HG03095 (cell line): ENCODE measurements around the gene SDHAF4.
"Not testable (repeated sequence)": the region's sequence is repeated elsewhere in the genome, so short reads cannot be mapped to it uniquely, and the experiment has no call there.

Experiments
- ATAC-seq: cut with Tn5 transposase; IDR thresholded peaks from one replicate; pipeline ENCODE4 v1.9.1; 2021; ENCODE audit warnings: moderate library complexity; ENCODE audit not compliant: unreplicated experiment

SDHAF4 gene

DNA sequence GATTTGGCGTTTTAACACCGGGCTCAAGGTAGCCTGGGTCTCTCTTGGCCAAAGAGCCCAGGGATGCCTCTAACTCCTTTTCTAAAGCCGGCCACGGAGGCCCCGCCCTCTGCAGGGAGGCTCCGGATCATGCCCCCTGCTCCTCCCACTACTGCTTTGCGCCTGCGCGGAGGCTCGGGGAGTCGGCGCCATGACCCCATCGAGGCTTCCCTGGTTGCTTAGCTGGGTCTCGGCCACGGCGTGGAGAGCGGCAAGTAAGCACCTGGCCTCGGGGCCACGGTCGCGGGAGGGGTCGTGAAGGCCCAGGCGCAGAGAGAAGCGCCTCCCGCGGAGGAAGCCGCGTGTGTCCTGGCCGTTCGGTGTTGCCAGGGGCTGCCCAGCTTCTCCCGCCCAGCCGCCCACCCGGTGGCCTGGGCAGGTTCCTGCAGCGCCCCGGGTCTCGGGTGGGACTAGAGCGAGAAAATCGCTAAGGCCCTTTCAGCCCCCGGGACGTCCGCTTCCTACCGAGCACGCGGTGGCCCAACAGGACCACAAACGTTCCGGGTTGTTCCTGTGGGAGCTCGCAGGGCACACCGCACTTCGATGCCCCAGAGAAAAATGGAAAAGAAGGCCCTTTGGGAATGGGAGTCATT lies at the start of gene SDHAF4:
Gene SDHAF4 (plus strand): TSS at position 180 of the 632 bp plus-strand sequence. CDS start 11 bp downstream, at position 191.
- ATAC-seq = peak; percentile 99

DNA sequence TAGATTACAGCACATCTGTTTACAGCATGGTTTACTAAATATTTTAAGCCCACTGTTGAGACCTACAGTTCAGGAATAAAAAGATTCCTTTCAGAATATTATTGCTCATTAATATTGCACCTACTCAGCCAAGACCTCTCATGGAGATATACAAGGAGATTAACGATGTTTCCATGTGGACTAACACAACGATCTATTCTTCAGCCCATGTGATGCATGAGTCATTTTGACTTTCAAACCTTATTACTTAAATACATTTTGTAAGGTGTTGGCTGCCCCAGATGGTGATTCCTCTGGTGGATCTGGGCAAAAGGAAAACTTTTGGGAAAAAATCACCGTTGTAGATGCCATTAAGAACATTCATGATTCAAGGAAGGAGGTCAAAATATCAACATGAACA lies 48.0 kb upstream of the SDHAF4 start:
- ATAC-seq = no peak

DNA sequence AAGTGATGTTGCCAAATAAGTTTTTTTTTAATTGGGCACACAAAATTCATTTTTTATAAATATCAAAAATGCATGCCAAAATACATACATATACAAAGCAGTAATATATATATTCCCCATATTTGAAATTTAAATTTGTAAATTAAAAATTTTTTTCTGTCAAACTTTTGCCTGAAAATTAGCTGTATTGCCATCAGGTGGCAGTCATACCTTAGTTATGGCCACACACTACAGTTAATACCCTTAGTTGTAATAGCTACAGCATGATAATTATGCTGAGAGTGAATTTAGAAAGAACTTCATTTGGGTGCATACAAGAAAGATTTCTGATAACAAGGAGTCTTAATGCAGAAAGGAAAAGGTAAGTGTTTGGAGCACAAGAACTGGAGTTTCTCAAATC lies 46.2 kb upstream of the SDHAF4 start:
- no peak for ATAC-seq

DNA sequence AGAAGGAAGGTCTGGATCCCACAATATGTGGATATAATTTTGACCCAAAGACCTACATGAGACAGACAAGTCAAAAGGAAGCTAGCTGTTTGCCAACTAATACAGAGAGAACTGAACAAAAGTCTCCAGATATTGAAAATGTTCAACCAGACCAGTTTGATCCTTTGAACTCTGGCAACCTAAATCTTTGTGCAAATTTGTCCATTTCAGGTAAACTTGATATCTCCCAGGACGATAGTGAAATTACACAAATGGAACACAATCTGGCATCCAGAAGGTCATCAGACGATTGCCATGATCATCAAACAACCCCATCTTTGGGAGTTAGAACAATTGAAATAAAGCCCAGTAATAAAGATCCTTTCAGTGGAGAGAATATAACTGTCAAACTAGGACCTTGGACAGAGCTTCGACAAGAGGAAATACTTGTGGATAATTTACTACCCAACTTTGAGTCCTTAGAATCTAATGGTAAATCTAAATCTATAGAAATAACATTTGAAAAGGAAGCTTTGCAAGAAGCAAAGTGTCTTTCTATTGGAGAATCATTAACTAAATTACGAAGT lies 41.9 kb upstream of the SDHAF4 start:
- no peak for ATAC-seq

DNA sequence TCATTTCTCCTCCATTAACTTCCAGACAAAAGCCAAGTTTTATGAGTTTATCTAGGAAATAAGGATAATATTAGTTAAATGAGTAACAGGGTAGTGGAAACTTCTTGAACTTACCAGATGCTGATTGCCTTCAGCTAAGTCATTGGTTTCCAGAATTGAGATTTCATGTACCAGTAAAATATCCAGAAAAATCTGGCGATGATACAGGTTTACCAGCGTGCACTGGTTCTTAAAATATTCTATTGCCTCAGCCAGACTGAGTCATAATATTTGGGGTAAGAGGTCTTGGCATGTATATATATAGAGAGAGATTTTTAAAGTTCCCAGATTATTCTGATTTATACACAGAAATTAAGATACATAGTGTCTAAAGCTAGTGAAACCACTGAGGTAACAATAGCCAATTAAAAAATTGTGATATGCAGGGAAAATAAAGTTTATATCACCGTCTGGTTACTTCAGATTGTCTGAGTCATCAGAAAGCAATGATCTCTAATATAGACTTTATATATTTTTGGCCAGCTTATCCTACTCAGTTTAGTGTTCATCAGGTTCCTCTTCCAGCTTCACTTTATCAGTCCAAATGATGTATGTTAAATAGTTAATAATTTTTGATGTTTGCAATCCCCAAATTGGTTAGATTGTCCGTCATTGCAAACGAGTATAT lies 39.5 kb upstream of the SDHAF4 start:
- ATAC-seq = no peak

DNA sequence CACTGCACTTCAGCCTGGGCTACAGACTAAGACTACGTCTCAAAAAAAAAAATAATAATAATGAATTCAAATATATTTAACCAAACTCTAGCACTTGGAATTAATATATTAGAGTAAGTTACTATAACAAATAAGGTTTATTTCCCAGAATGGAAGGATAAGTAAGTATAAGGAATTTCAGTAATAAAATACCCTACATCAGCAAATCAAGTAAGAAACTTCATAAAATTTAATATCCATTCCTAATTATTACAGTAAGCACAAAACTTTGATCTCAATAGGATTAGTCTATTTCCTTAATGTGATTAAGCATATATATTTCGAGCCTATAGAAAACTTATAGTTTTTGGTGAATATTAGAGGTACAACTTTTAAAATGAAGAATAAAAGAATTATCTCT lies 36.7 kb upstream of the SDHAF4 start:
- ATAC-seq = no peak

DNA sequence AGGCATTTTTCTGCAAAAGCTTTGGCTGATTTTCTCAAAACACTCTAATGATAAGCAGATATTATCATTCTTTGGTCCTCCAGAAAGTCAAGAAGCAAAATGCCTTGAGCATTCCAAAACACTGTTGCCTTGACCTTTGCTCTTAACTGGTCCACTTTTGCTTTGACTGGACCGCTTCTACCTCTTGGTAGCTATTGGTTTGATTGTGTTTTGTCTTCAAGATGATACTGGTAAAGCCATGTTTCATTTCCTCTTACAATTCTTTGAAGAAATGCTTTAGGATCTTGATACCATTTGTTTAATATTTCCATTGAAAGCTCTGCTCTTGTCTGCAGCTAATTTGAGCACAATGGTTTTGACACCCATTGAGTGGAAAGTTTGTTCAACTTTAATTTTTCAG lies 35.6 kb upstream of the SDHAF4 start:
- no peak for ATAC-seq

DNA sequence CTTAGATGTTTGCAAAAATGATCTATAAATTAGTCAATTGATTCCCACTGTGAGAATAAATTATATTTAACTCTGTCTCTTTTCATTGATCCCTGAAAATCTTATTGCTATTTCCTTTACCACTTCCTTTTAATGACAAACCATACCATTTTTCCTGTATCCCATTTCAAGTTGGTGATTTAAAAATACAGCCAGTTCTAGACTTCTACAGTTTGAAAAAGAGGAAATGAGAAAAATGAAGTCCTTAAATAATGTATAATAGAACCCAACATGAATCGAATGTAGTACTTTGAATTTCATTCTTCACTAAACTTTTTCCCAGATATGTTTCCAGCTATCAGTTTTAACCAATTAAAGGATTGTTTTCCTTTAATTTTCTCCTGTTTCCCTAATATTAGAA lies 29.5 kb upstream of the SDHAF4 start:
- ATAC-seq = no peak

DNA sequence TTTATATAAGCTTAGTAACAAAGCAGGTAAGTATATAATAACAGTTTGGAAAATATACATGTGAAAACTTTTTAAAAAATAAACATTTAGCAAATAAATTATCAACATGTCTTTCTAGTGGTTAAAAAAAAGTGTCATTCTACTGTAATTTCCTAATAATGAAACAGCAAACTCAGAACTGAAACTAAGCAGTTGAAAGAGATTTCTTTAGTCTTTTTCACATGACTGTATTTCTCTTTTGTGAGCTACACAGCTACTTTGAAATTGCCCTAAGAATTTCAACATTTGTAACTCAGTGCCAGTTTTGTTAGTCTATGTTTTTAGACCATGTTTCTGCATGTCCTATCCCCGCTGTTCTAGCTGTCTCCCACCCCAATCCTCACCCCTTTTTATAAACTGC lies 28.4 kb upstream of the SDHAF4 start:
- ATAC-seq = peak; percentile 83

DNA sequence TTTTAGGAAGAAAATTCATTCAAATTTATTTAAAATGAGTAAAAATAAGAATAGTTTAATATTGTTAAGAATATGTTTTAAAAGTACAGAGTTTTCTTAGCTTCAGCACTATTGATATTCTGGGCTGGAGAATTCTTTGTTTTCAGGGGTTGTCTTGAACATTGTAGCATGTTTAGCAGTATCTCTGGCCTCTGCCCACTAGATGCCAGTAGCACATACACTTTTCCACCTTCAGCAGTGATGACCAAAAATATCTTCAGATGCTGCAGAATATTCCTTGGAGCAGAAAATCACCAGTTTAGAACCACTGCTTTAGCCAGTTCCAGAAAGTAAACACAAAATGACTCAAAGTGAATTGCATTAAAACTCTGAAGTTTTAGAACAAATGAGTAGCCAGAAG lies 19.4 kb upstream of the SDHAF4 start:
- no peak for ATAC-seq

DNA sequence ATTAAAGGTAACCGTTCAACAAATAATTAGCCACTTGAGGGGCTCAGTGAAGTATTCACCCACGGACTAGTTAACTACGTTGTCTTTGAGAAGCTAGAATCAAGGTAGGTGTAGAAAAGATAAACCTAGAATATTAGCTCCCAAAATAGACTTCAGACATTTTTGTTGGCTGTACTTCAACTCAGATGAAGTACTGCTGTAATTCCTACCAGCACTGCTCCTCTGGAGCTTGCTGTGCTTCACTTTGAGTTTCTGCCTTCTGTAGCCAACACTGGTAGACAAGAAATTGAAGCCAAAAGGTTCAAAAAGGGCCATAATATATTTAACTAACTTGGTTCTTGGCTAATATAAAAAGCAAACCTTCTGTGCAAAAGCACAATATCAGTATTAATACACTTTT lies 18.8 kb upstream of the SDHAF4 start:
- no peak for ATAC-seq

DNA sequence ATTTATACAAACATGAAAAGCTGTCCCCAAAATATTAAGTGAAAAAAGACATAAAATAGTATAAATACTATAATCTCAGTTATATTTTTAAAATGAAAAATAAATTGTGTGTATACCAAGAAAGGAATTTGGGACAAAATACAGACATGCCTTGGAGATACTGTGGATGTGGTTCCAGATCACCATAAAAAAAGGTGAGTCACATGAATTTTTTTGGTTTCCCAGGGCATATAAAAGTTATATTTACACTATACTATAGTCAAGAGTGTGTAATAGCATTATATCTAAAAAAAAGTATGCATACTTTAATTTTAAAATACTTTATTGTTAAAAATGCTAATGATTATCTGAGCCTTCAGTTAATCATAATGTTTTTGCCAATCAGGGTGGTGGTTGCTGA lies 17.4 kb upstream of the SDHAF4 start:
- no peak for ATAC-seq

DNA sequence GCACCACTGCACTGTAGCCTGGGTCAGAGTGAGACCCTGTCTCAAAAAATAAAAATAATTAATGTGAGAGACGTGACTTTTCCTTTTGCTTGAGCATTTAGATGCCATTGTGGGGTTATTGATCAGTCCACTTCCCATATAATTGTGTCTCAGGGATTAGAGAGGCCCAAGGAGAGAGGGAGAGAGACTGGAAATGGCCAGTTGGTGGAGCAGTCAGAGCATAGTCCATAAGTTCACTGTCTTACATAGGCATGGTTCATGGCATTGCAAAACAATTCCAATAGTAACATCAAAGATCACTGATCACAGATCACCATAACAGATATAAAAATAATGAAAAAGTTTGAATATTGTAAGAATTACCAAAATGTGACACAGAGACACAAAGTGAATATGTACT lies 15.2 kb upstream of the SDHAF4 start:
- ATAC-seq = no peak

DNA sequence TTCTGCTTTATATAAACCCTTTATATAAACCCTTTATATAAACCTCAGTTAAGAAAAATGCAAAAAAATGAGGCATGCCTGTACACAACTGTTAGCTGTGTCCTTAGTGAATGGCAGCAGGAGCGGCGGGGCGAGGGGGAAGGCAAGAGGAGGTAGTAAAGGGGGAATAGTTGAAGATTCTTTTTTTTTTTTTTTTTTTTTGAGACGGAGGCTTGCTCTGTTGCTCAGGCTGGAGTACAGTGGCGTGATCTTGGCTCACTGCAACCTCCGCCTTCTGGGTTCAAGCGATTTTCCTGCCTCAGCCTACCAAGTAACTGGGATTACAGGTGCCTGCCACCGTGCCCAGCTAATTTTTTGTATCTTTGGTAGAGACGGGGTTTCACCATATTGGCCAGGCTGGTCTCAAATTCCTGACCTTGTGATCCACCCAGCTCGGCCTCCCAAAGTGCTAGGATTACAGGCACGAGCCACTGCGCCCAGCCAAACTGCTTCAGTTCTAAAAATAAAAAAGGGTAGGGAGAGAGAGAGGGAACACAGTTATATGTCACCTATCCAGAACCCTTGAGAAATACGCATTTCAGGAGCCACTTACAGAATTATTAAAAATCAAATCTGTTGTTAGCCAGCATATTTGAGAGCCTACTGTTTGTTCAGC lies 14.3 kb upstream of the SDHAF4 start:
- not testable (repeated sequence) for ATAC-seq

DNA sequence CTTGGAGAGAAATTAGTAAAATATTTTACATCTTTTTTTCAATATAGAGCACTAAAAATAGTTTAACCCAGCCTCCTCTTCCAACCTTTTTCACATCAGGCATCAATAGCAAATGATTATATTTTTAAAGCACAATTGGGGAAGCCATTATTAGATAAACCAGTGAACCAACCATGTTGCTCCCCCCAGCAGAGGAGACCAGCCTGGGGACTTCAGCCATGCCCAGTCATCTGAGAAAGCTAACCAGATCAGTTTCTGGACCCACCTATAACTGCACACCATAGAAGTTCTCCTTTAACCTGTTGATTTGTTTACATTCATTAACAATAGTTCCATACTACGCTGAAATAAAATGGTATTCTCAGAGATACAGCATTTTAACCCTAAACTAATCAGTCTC lies 13.8 kb upstream of the SDHAF4 start:
- no peak for ATAC-seq

DNA sequence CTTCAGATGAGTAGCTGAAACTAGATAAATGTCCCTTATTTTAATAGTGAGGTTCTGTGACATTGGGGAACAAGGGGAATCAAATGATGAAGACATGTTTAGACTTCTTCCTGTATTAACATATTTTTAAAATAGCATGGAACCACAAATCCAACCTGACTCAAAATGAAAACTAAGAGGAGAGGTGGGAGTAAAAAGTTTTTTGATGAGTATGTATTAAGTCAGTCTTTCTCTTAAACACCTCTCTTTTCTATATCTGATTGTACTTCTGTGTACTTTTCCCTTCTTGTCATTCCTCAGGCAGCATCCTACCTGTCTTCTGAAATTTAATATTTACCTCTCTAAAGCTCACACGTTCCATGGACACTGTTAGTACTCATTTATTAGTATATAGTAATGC lies 8.7 kb upstream of the SDHAF4 start:
- ATAC-seq = no peak

DNA sequence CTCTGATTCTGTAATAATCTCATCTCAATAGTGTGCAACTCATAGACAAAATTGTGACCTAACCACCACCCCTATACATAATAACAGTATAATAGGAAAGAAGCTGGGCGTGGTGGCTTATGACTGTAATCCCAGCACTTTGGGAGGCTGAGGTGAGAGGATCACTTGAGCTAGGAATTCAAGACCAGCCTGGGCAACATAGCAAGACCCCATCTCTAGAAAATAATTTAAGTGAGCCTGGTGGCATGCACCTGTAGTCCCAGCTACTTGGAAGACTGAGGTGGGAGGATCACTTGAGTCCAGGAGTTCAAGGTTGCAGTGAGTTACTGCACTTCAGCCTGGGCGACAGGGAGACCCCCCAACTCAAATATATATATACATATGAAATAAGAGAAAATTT lies 4.3 kb upstream of the SDHAF4 start:
- not testable (repeated sequence) for ATAC-seq

DNA sequence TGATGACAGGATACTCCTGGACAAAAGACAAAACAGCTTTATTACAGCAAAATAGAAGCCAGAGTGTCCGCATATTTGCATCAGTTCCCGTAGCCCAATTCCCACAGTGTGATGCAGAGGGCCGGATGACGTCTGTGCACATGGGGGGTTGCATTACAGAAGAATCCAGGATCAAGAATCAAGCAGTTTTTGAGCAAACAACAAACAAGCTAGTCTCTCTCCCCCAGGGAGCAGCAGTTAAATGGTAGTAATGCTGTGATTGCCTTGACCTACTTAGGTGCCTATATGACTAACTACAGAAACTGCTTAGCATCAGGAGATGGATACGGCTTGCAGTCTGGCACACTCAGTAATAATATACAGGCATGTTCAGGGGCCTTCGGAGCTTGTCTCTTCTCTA lies 3.2 kb upstream of the SDHAF4 start:
- no peak for ATAC-seq

DNA sequence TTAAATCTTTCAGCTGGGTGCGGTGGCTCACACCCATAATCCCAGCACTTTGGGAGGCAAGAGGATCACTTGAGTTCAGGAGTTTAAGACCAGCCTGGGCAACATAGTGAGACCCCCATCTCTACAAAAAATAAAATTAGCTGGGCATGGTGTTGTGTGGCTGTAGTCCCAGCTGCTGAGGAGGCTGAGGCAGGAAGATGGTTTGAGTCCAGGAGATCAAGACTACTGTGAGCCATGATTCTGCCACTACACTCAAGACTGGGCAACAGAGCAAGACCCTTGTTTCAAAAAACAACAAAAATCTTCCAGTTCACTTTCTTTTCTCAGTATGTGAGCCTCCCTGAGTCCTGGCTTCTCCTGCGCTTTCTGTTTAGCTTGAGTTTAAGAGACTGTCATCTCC lies 7.9 kb downstream of the SDHAF4 start:
- no peak for ATAC-seq

DNA sequence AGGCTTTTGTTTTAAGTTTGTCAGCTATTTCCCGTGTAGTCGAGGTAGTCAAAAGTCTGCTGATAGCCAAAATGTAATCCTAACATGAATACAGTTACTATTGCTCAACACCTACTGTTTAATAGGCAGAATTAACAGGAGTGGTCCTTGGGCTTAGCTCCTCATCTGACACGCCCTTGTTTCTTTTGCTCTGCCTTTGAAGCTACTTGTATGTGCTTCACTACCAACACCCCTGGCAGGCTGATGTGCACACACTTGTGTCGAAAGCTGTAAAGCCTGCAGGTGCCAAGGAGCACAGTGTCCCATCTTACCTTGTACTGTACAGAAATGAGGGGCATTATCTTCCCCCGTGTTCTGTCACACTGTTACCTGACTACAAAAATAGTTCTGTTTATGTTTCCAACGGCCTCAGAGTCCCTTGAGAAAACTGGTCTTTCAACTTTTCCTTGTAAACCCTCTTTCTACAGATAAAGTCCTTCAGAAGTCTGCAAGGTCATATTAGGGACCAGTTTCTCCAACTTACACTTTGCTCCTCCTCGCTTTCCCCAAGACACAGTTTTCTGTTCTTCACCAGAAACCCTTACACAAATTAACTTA lies 9.3 kb downstream of the SDHAF4 start:
- ATAC-seq = no peak

DNA sequence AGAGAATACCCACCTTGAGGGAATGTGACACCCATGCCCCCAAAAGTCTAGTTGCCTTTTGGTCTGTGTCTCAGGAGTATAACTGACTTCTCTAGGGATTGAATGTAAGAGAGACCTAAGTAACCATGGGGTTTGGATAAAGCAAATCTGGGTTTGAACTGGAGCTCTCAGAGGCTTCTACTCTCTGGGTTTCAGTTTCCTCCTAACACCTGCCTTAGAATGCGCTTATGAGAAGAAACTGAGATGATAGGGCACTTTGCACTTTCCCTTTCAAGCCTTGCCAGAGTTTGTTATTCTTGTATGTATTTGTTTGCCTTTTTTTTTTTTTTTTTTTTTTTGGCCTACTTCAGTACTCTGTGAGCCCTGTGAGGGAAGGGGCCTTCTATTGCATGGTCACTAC lies 19.4 kb downstream of the SDHAF4 start:
- ATAC-seq = peak; percentile 82

DNA sequence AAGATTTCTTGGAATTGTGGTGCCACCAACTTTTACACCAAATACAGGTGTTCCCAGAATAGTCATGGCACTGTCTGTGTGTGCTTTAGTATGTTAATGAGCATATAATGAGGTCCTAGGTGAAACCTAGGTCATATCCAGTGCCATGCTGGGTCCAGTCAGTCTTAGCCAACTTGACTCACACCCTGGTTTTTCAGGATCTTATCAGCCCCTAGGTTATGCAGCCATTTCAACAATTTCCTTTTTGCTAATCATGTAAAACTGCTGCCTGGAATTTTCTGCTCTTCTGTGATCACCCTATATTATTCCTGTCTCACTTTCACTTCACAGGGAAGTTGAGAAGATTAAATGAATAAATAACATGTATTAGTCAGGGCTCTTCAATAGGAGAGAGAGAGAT lies 23.7 kb downstream of the SDHAF4 start:
- ATAC-seq = no peak
